Measurements from ENCODE around the gene SLC12A6.

SLC12A6 gene

GRCh38 chr15:34367101-34368081, 29.8 kb upstream of the SLC12A6 start, which contains the start of gene LPCAT4 (continued):
- TF ChIP-seq ZNF280D (tag by site-specific recombination; IDR thresholded peaks at IDR 0.05), result no peak
- TF ChIP-seq SCRT2 (tag by site-specific recombination; IDR thresholded peaks at IDR 0.05), result 0 out of 2 replicates have a peak, but pooled peaks have one; percentile 23
- TF ChIP-seq ZNF449 (tag by site-specific recombination; IDR thresholded peaks at IDR 0.05), result 0 out of 2 replicates have a peak, but pooled peaks have one; percentile 40
- TF ChIP-seq ATF2 (tag by site-specific recombination; IDR thresholded peaks at IDR 0.05; ENCODE audit: low read depth), result no peak
- TF ChIP-seq ZNF2 (tag by site-specific recombination; IDR thresholded peaks at IDR 0.05), result peak; percentile 85
- TF ChIP-seq ZNF639 (tag by site-specific recombination; IDR thresholded peaks at IDR 0.05), result peak; percentile 44
- TF ChIP-seq ZFP3 (tag by site-specific recombination; IDR thresholded peaks at IDR 0.05; ENCODE audit: low read depth), result no peak
- TF ChIP-seq ZNF239 (tag by site-specific recombination; IDR thresholded peaks at IDR 0.05), result no peak
- TF ChIP-seq, protein P1, sequence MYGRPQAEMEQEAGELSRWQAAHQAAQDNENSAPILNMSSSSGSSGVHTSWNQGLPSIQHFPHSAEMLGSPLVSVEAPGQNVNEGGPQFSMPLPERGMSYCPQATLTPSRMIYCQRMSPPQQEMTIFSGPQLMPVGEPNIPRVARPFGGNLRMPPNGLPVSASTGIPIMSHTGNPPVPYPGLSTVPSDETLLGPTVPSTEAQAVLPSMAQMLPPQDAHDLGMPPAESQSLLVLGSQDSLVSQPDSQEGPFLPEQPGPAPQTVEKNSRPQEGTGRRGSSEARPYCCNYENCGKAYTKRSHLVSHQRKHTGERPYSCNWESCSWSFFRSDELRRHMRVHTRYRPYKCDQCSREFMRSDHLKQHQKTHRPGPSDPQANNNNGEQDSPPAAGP (tag by site-specific recombination; IDR thresholded peaks at IDR 0.05), result peak; percentile 82
- TF ChIP-seq ZNF777 (tag by site-specific recombination; IDR thresholded peaks at IDR 0.05; ENCODE audit: borderline replicate concordance), result no peak
- TF ChIP-seq, protein P2, sequence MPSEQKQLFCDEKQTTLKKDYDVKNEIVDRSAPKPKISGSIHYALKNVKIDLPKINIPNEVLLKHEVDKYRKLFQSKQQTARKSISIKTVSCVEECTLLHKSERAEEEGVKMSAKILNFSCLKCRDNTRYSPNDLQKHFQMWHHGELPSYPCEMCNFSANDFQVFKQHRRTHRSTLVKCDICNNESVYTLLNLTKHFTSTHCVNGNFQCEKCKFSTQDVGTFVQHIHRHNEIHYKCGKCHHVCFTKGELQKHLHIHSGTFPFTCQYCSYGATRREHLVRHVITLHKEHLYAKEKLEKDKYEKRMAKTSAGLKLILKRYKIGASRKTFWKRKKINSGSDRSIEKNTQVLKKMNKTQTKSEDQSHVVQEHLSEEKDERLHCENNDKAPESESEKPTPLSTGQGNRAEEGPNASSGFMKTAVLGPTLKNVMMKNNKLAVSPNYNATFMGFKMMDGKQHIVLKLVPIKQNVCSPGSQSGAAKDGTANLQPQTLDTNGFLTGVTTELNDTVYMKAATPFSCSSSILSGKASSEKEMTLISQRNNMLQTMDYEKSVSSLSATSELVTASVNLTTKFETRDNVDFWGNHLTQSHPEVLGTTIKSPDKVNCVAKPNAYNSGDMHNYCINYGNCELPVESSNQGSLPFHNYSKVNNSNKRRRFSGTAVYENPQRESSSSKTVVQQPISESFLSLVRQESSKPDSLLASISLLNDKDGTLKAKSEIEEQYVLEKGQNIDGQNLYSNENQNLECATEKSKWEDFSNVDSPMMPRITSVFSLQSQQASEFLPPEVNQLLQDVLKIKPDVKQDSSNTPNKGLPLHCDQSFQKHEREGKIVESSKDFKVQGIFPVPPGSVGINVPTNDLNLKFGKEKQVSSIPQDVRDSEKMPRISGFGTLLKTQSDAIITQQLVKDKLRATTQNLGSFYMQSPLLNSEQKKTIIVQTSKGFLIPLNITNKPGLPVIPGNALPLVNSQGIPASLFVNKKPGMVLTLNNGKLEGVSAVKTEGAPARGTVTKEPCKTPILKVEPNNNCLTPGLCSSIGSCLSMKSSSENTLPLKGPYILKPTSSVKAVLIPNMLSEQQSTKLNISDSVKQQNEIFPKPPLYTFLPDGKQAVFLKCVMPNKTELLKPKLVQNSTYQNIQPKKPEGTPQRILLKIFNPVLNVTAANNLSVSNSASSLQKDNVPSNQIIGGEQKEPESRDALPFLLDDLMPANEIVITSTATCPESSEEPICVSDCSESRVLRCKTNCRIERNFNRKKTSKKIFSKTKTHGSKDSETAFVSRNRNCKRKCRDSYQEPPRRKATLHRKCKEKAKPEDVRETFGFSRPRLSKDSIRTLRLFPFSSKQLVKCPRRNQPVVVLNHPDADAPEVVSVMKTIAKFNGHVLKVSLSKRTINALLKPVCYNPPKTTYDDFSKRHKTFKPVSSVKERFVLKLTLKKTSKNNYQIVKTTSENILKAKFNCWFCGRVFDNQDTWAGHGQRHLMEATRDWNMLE (tag by site-specific recombination; conservative IDR thresholded peaks at IDR 0.05; ENCODE audit: low read depth), result no peak
- no peak for TF ChIP-seq PRDM2 (tag by site-specific recombination; IDR thresholded peaks at IDR 0.05; ENCODE audit: borderline replicate concordance)
- TF ChIP-seq ZNF600 (tag by site-specific recombination; IDR thresholded peaks at IDR 0.05), result peak; percentile 85
- TF ChIP-seq ZNF544 (tag by site-specific recombination; IDR thresholded peaks at IDR 0.05), result no peak
- TF ChIP-seq SALL2 (tag by site-specific recombination; IDR thresholded peaks at IDR 0.05; ENCODE audit: borderline replicate concordance), result no peak
